ENCODE measurements around the gene SKI.

Gene SKI

GRCh38 chr1:2212274-2212531, 15.9 kb upstream of the SKI start:
- H4K20me1 ChIP-seq (ENCODE audit: control insufficient read depth, insufficient read depth, low read depth, low read length): no peaks in the 10 kb centered on the region
- no peak overlapping the region for H3K4me2 ChIP-seq (ENCODE audit: low read length)
- H3K27me3 ChIP-seq (ENCODE audit: control insufficient read depth, low read length): no peaks in the 10 kb centered on the region
- TF ChIP-seq CTCF (IDR thresholded peaks at IDR 0.05; ENCODE audit: low read depth, low read length, poor library complexity, severe bottlenecking) (no peak), EZH2phosphoT487 (IDR thresholded peaks at IDR 0.05; ENCODE audit: borderline replicate concordance, low read length) (no peak)
- no peaks in the 10 kb centered on the region for H3K36me3 ChIP-seq (ENCODE audit: control insufficient read depth, low read length)
- no peaks in the 10 kb centered on the region for H3K9me2 ChIP-seq (replicated peaks; ENCODE audit: control insufficient read depth, low read length)
- H3F3A ChIP-seq (ENCODE audit: control insufficient read depth, insufficient read depth): no peaks in the 10 kb centered on the region
- no peak overlapping the region for H3K27ac ChIP-seq (ENCODE audit: low read depth, low read length)
- no peaks in the 10 kb centered on the region for H3K4me1 ChIP-seq (ENCODE audit: control insufficient read depth, low read length)
- H3K4me3 ChIP-seq (ENCODE audit: low read length): no peak overlapping the region
- H3K79me2 ChIP-seq (ENCODE audit: control insufficient read depth, low read length): no peaks in the 10 kb centered on the region
- no peaks in the 10 kb centered on the region for H3K9me3 ChIP-seq (ENCODE audit: control insufficient read depth, insufficient read depth, low read length)

GRCh38 chr1:2212532-2213491, 15.3 kb upstream of the SKI start:
- Histone ChIP-seq H3K4me2 (ENCODE audit: low read length) (no peak overlapping the region), H3K27me3 (ENCODE audit: control insufficient read depth, low read length) (no peaks in the 10 kb centered on the region), H3K36me3 (ENCODE audit: control insufficient read depth, low read length) (no peaks in the 10 kb centered on the region), H3K4me1 (ENCODE audit: control insufficient read depth, low read length) (no peaks in the 10 kb centered on the region), H3F3A (ENCODE audit: control insufficient read depth, insufficient read depth) (no peaks in the 10 kb centered on the region), H3K27ac (ENCODE audit: low read depth, low read length) (no peak overlapping the region), H3K79me2 (ENCODE audit: control insufficient read depth, low read length) (no peaks in the 10 kb centered on the region), H3K9me3 (ENCODE audit: control insufficient read depth, insufficient read depth, low read length) (no peaks in the 10 kb centered on the region), H4K20me1 (ENCODE audit: control insufficient read depth, insufficient read depth, low read depth, low read length) (no peaks in the 10 kb centered on the region), H3K4me3 (ENCODE audit: low read length) (no peak overlapping the region), H3K9me2 (replicated peaks; ENCODE audit: control insufficient read depth, low read length) (no peaks in the 10 kb centered on the region)
- no peak for TF ChIP-seq CTCF (IDR thresholded peaks at IDR 0.05; ENCODE audit: low read depth, low read length, poor library complexity, severe bottlenecking)
- no peak for TF ChIP-seq EZH2phosphoT487 (IDR thresholded peaks at IDR 0.05; ENCODE audit: borderline replicate concordance, low read length)

GRCh38 chr1:2213576-2214505, 14.3 kb upstream of the SKI start:
- no peak overlapping the region for H3K4me3 ChIP-seq (ENCODE audit: low read length)

More at GRCh38 chr1:2213576-2214505, 14.3 kb upstream of the SKI start:
- Histone ChIP-seq H3K27me3 (ENCODE audit: control insufficient read depth, low read length) (no peaks in the 10 kb centered on the region), H3F3A (ENCODE audit: control insufficient read depth, insufficient read depth) (no peaks in the 10 kb centered on the region), H4K20me1 (ENCODE audit: control insufficient read depth, insufficient read depth, low read depth, low read length) (no peaks in the 10 kb centered on the region), H3K9me3 (ENCODE audit: control insufficient read depth, insufficient read depth, low read length) (no peaks in the 10 kb centered on the region), H3K27ac (ENCODE audit: low read depth, low read length) (no peak overlapping the region), H3K4me2 (ENCODE audit: low read length) (no peak overlapping the region), H3K9me2 (replicated peaks; ENCODE audit: control insufficient read depth, low read length) (no peaks in the 10 kb centered on the region), H3K36me3 (ENCODE audit: control insufficient read depth, low read length) (no peaks in the 10 kb centered on the region), H3K79me2 (ENCODE audit: control insufficient read depth, low read length) (no peaks in the 10 kb centered on the region), H3K4me1 (ENCODE audit: control insufficient read depth, low read length) (no peaks in the 10 kb centered on the region)
- TF ChIP-seq EZH2phosphoT487 (IDR thresholded peaks at IDR 0.05; ENCODE audit: borderline replicate concordance, low read length): no peak
- no peak for TF ChIP-seq CTCF (IDR thresholded peaks at IDR 0.05; ENCODE audit: low read depth, low read length, poor library complexity, severe bottlenecking)
